Left lung (tissue), 10 donors: Measurements from ENCODE around the gene HOXB4. TPM values are rescaled to one million over a fixed set of nuclear protein-coding genes. Genes with fewer than 3 reads are reported as not detected.

Source experiments
- ATAC-seq: fragments of 200-7000 bp; cut with Tn5 transposase; one replicate; pipeline ENCODE4 v1.9.1; 2020; ENCODE audit warnings: moderate library complexity
- DNase-seq, 4 donors: peaks; one replicate each; pipeline ENCODE4 v3.0.0-alpha.2; 2013 to 2020
- H3K27ac ChIP-seq, 2 donors: fragments of 200-600 bp; sonication (generic) in 1 of 2; one replicate each; pipeline versions ENCODE4 v1.5.0 to v1.8.0; 2020 to 2021
- H3K27me3 ChIP-seq, 2 donors: fragments of 200-600 bp; sonication (generic) in 1 of 2; one replicate each; pipeline versions ENCODE4 v1.5.0 to v1.8.0; 2020 to 2021
- H3K36me3 ChIP-seq, 2 donors: fragments of 200-600 bp; sonication (generic) in 1 of 2; one replicate each; pipeline versions ENCODE4 v1.5.0 to v1.8.0; 2020 to 2021
- H3K4me1 ChIP-seq, 2 donors: fragments of 200-600 bp; one replicate each; pipeline ENCODE4 v1.8.0; 2021
- H3K4me3 ChIP-seq, 2 donors: fragments of 200-600 bp; sonication (generic) in 1 of 2; one replicate each; pipeline versions ENCODE4 v1.5.0 to v1.8.0; 2020 to 2021; ENCODE audit warnings: mild to moderate bottlenecking in 1 of 2
- H3K9me3 ChIP-seq, 2 donors: fragments of 200-600 bp; sonication (generic) in 1 of 2; one replicate each; pipeline versions ENCODE4 v1.5.0 to v1.8.0; 2020 to 2021
- CTCF ChIP-seq, 2 donors: fragments of 200-600 bp; sonication (generic) in 1 of 2; IDR thresholded peaks; one replicate each; pipeline versions ENCODE4 v1.5.0 to v1.8.0; 2021; ENCODE audit warnings: antibody characterized with exemption in 2 of 2
- intact Hi-C, 2 donors: fragments of 100-400 bp; cut with DNase I; formaldehyde crosslinking; loops; one replicate each; pipeline versions ENCODE4 v1.11.2 to v1.14.2; 2022
- polyA plus RNA-seq, 6 donors: library from polyadenylated mRNA; unstranded; fragments of 120-200 nt; gene quantifications; one replicate each; pipeline ENCODE4 v1.2.1, GENCODE V29; 2013; ENCODE audit not compliant: insufficient read length in 6 of 6
- total RNA-seq, 2 donors: library from RNA; stranded (reverse); fragmentation: NEBNext Ultra II Directional; extraction: Animal tissue kit (Norgen Biotek cat#: 25700); gene quantifications; one replicate each; pipeline ENCODE4 v1.2.1, GENCODE V29; 2021
- donor health status: DM: no; HTN: yes; CAD: no.
- donor health status: DM: no; HTN: no; CAD: no.

The HOXB4 gene
- total and polyA plus RNA-seq, 8 donors, result 4.5 to 19.0 (median 12.8) TPM

GRCh38 chr17:48596735-48597527, 18.8 kb upstream of the HOXB4 start:
- Histone ChIP-seq H3K27me3 (peaks cover 71 to 99% of the 10 kb centered on the region in 2 donors), H3K4me1 (peaks cover 12 to 37% of the 10 kb centered on the region in 2 donors), H3K36me3 (no peaks in the 10 kb centered on the region), H3K27ac (peak overlapping the region; percentile 68 to 82), H3K4me3 (peak overlapping the region; percentile 43 to 44), H3K9me3 (no peaks in the 10 kb centered on the region)
- TF ChIP-seq CTCF (IDR thresholded peaks at IDR 0.05), result no peak
- peak; percentile 21 for ATAC-seq
- DNase-seq, result peak in 1 of 4 donors; percentile 32
- intact Hi-C loops, result loop anchor here in 1 of 2 donors (10.0 kb wide), 1 partner anchor 252 kb away; no protein-coding TSS in a partner anchor

GRCh38 chr17:48596000-48596734, 18.0 kb upstream of the HOXB4 start:
- intact Hi-C loops, result loop anchor here in 1 of 2 donors (10.0 kb wide), 1 partner anchor 251 kb away; no protein-coding TSS in a partner anchor
- Histone ChIP-seq H3K4me3 (peak overlapping the region; percentile 9 to 44), H3K27me3 (peaks cover 68 to 99% of the 10 kb centered on the region in 2 donors), H3K36me3 (no peaks in the 10 kb centered on the region), H3K4me1 (peaks cover 12 to 36% of the 10 kb centered on the region in 2 donors), H3K27ac (peak overlapping the region in 1 of 2 donors; percentile 33), H3K9me3 (no peaks in the 10 kb centered on the region)
- no peak for TF ChIP-seq CTCF (IDR thresholded peaks at IDR 0.05)
- ATAC-seq, result no peak
- DNase-seq, result no peak

- TF ChIP-seq CTCF (IDR thresholded peaks at IDR 0.05), result no peak
- intact Hi-C loops, result loop anchor here in 1 of 2 donors (10.0 kb wide), 1 partner anchor 251 kb away; no protein-coding TSS in a partner anchor
- no peaks in the 10 kb centered on the region for H3K9me3 ChIP-seq
- no peaks in the 10 kb centered on the region for H3K36me3 ChIP-seq
- peak overlapping the region in 1 of 2 donors; percentile 90 for H3K27ac ChIP-seq
- peaks cover 12 to 36% of the 10 kb centered on the region in 2 donors for H3K4me1 ChIP-seq
- no peak for DNase-seq
- H3K27me3 ChIP-seq, result peaks cover 68 to 100% of the 10 kb centered on the region in 2 donors
- peak overlapping the region in 1 of 2 donors; percentile 44 for H3K4me3 ChIP-seq
- no peak for ATAC-seq
Observed at GRCh38 chr17:48595278-48595999, 17.3 kb upstream of the HOXB4 start.

GRCh38 chr17:48594538-48595277, 16.6 kb upstream of the HOXB4 start:
- TF ChIP-seq CTCF (IDR thresholded peaks at IDR 0.05), result no peak
- DNase-seq (peak in 1 of 4 donors; percentile 59), ATAC-seq (no peak)
- peaks cover 12 to 36% of the 10 kb centered on the region in 2 donors for H3K4me1 ChIP-seq
- no peak overlapping the region for H3K4me3 ChIP-seq
- intact Hi-C loops, result loop anchor here in 1 of 2 donors (5.0 to 10.0 kb wide), 2 partner anchors 102 to 250 kb away; no protein-coding TSS in a partner anchor
- H3K9me3 ChIP-seq, result no peaks in the 10 kb centered on the region
- peak overlapping the region; percentile 42 to 90 for H3K27ac ChIP-seq
- no peaks in the 10 kb centered on the region for H3K36me3 ChIP-seq
- peaks cover 66 to 100% of the 10 kb centered on the region in 2 donors for H3K27me3 ChIP-seq
